DND-41 (cell line): ENCODE measurements around the gene SMG9.

Experiments used
- ATAC-seq: fragments of 200-7000 bp; cut with Tn5 transposase; 3 replicates; pipeline ENCODE4 v1.9.1; 2021; ENCODE audit warnings: low read depth; ENCODE audit not compliant: insufficient read depth
- DNase-seq: peaks from one replicate; pipeline ENCODE4 v3.0.0-alpha.2; 2020
- H2AFZ ChIP-seq: 2 replicates; pipeline ENCODE4 v1.6.0; 2012; ENCODE audit warnings: low read depth, low read length
- H3K27ac ChIP-seq: 2 replicates; pipeline ENCODE4 v1.5.1; 2012; ENCODE audit warnings: low read length, inconsistent platforms
- H3K27me3 ChIP-seq: fragments of 200-600 bp; sonication (generic); 2 replicates; pipeline ENCODE4 v1.6.0; 2012; ENCODE audit warnings: low read length, mild to moderate bottlenecking, inconsistent platforms; ENCODE audit not compliant: insufficient read depth, poor library complexity
- H3K36me3 ChIP-seq: 2 replicates; pipeline ENCODE4 v1.5.1; 2012; ENCODE audit warnings: low read length, inconsistent platforms; ENCODE audit not compliant: insufficient read depth
- H3K4me1 ChIP-seq: 2 replicates; pipeline ENCODE4 v1.5.1; 2012; ENCODE audit warnings: mild to moderate bottlenecking, low read length; ENCODE audit not compliant: insufficient read depth
- H3K4me2 ChIP-seq: 2 replicates; pipeline ENCODE4 v1.6.0; 2012; ENCODE audit warnings: mild to moderate bottlenecking, moderate library complexity, low read length, inconsistent platforms; ENCODE audit not compliant: insufficient read depth
- H3K4me3 ChIP-seq, 2 experiments: fragments of 200-600 bp in 1 of 2; shearing (Covaris generic) in 1 of 2; 2 replicates each; pipeline ENCODE4 v1.5.1; 2012 to 2016; ENCODE audit warnings: inconsistent platforms in 2 of 2, low read length in 2 of 2, mild to moderate bottlenecking in 2 of 2, low read depth in 1 of 2, moderate library complexity in 1 of 2
- H3K79me2 ChIP-seq: 2 replicates; pipeline ENCODE4 v1.6.0; 2012; ENCODE audit warnings: low read length, inconsistent platforms; ENCODE audit not compliant: insufficient read depth
- H3K9ac ChIP-seq: 2 replicates; pipeline ENCODE4 v1.6.0; 2012; ENCODE audit warnings: low read depth, mild to moderate bottlenecking, inconsistent platforms, low read length, moderate library complexity
- H3K9me3 ChIP-seq: 2 replicates; pipeline ENCODE4 v1.5.1; 2012; ENCODE audit warnings: low read length, moderate library complexity, mild to moderate bottlenecking, inconsistent platforms; ENCODE audit not compliant: insufficient read depth, severe bottlenecking
- H4K20me1 ChIP-seq: 2 replicates; pipeline ENCODE4 v1.6.0; 2012; ENCODE audit warnings: low read length; ENCODE audit not compliant: insufficient read depth
- CTCF ChIP-seq: IDR thresholded peaks from 2 replicates; pipeline ENCODE4 v1.5.1; 2012; ENCODE audit warnings: borderline replicate concordance, low read length, moderate library complexity, mild to moderate bottlenecking; ENCODE audit not compliant: poor library complexity, severe bottlenecking; ENCODE audit errors: extremely low read depth
- EZH2 ChIP-seq: IDR thresholded peaks from 3 replicates; pipeline ENCODE4 v1.6.1; 2012; ENCODE audit warnings: borderline replicate concordance, low read depth, mild to moderate bottlenecking, moderate library complexity, low read length, inconsistent platforms; ENCODE audit not compliant: severe bottlenecking

Gene SMG9

GRCh38 chr19:43749152-43749551 is 5.6 kb downstream of the SMG9 start:
- no peak for DNase-seq
- H3K27ac ChIP-seq: no peak overlapping the region
- H3K9me3 ChIP-seq: no peaks in the 10 kb centered on the region
- H3K79me2 ChIP-seq: peaks cover 42% of the 10 kb centered on the region
- no peak for ATAC-seq
- no peaks in the 10 kb centered on the region for H3K27me3 ChIP-seq
- H4K20me1 ChIP-seq: peaks cover 27% of the 10 kb centered on the region; the same call in 1 of the 2 replicates
- H3K36me3 ChIP-seq: peaks cover 82% of the 10 kb centered on the region
- peaks cover 23% of the 10 kb centered on the region for H3K4me1 ChIP-seq
- TF ChIP-seq EZH2 (no peak), CTCF (no peak)
- no peak overlapping the region for H3K4me2 ChIP-seq
- H3K4me3 ChIP-seq: no peak overlapping the region
- no peak overlapping the region for H3K9ac ChIP-seq
- no peak overlapping the region for H2AFZ ChIP-seq

GRCh38 chr19:43748685-43749084 is 6.1 kb downstream of the SMG9 start:
- H3K27me3 ChIP-seq: no peaks in the 10 kb centered on the region
- no peaks in the 10 kb centered on the region for H3K9me3 ChIP-seq
- no peak overlapping the region for H3K4me3 ChIP-seq
- no peak overlapping the region for H2AFZ ChIP-seq
- peaks cover 37% of the 10 kb centered on the region for H3K79me2 ChIP-seq
- peaks cover 86% of the 10 kb centered on the region for H3K36me3 ChIP-seq
- ATAC-seq: no peak
- H3K9ac ChIP-seq: no peak overlapping the region
- DNase-seq: no peak
- no peak overlapping the region for H3K4me2 ChIP-seq
- H3K27ac ChIP-seq: no peak overlapping the region
- H4K20me1 ChIP-seq: peaks cover 26% of the 10 kb centered on the region; the same call in 1 of the 2 replicates
- H3K4me1 ChIP-seq: peaks cover 19% of the 10 kb centered on the region
- no peak for TF ChIP-seq EZH2
- TF ChIP-seq CTCF: no peak

GRCh38 chr19:43748205-43748594 is 6.6 kb downstream of the SMG9 start:
- DNase-seq (no peak), ATAC-seq (no peak)
- Histone ChIP-seq H4K20me1 (peaks cover 24% of the 10 kb centered on the region; the same call in 1 of the 2 replicates), H3K27me3 (no peaks in the 10 kb centered on the region), H3K36me3 (peaks cover 90% of the 10 kb centered on the region), H3K9me3 (no peaks in the 10 kb centered on the region), H3K9ac (no peak overlapping the region), H3K4me2 (no peak overlapping the region), H3K79me2 (peaks cover 32% of the 10 kb centered on the region), H2AFZ (no peak overlapping the region), H3K4me3 (no peak overlapping the region), H3K27ac (no peak overlapping the region), H3K4me1 (peaks cover 14% of the 10 kb centered on the region)
- TF ChIP-seq CTCF (no peak), EZH2 (no peak)

- H3K4me1 ChIP-seq: peaks cover 9% of the 10 kb centered on the region
These were observed 7.1 kb downstream of the SMG9 start for GRCh38 chr19:43747557-43748204.

More at GRCh38 chr19:43747557-43748204, 7.1 kb downstream of the SMG9 start:
- Histone ChIP-seq H3K4me3 (no peak overlapping the region), H3K79me2 (peaks cover 27% of the 10 kb centered on the region), H4K20me1 (peaks cover 20% of the 10 kb centered on the region; the same call in 1 of the 2 replicates), H3K36me3 (peaks cover 90% of the 10 kb centered on the region), H3K9me3 (no peaks in the 10 kb centered on the region), H3K27me3 (no peaks in the 10 kb centered on the region), H3K4me2 (no peak overlapping the region), H3K27ac (no peak overlapping the region), H3K9ac (no peak overlapping the region), H2AFZ (no peak overlapping the region)
- ATAC-seq: no peak
- DNase-seq: no peak
- TF ChIP-seq CTCF (no peak), EZH2 (no peak)
